Measurements from ENCODE around the gene POR. TPM values are rescaled to one million over a fixed set of nuclear protein-coding genes. Genes with fewer than 3 reads are reported as not detected.
"Not testable (repeated sequence)": the region's sequence is repeated elsewhere in the genome, so short reads cannot be mapped to it uniquely, and the experiment has no call there.

The POR gene
- total RNA-seq, 1 experiment from 2014 or later = 162 TPM

DNA sequence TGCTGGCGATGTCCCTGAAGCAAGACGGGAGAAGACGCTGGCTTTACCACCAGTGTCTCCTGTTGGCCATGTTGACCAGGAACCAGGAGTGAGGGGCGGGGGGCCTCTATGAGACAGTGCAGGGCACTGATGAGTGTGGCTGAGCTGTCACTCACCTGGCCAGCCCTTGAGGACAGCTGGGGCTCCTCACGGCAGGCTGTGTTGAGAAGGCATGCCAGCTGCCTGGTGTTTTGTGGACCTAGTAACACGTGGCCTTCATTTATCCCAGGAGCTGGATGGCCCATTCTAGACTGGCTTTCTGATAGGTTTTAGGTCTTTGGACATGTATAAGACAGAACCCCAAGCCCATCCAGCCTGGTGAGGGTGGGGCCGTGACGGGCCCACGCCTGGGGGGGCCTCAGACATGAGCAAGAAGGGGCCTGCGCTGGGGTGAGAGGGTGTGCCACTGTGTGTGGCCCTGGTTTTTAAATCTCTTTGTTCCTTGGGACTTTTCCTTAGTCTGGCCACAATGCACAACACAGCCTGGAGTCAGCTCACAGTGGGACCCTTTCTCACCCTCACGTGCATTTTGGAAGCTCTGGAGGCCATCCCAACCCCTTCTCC lies 25.6 kb upstream of the POR start:
- Mint-ChIP-seq H3K4me1 (ENCODE audit: low read depth, unreplicated experiment) (no peaks in the 10 kb centered on the region), H3K4me3 (ENCODE audit: unreplicated experiment) (no peak overlapping the region), H3K27me3 (ENCODE audit: insufficient read depth, unreplicated experiment) (no peaks in the 10 kb centered on the region), H3K9me3 (ENCODE audit: unreplicated experiment) (no peaks in the 10 kb centered on the region), H3K27ac (ENCODE audit: unreplicated experiment) (no peak overlapping the region), H3K36me3 (ENCODE audit: insufficient read depth, unreplicated experiment) (peaks cover 35% of the 10 kb centered on the region)
- Histone ChIP-seq H3K4me1 (no peaks in the 10 kb centered on the region), H3K27me3 (replicated peaks; ENCODE audit: control insufficient read depth, insufficient read depth, low read length) (no peaks in the 10 kb centered on the region), H3K36me3 (ENCODE audit: control insufficient read depth, insufficient read depth, low read length) (peaks cover 1% of the 10 kb centered on the region; the same call in 1 of the 2 replicates), H3K9me3 (no peaks in the 10 kb centered on the region), H3K4me3 (ENCODE audit: low read depth, low read length) (no peak overlapping the region)
- CTCF ChIA-PET = no interaction called here
- intact Hi-C loops (cut with micrococcal nuclease; ENCODE audit: unreplicated experiment) = no loop called here
- no peak for TF ChIP-seq CTCF (IDR thresholded peaks at IDR 0.05; ENCODE audit: insufficient read depth in 1 of 2, low read depth in 1 of 2, low read length in 1 of 2, severe bottlenecking in 1 of 2, unreplicated experiment in 1 of 2)
- POLR2A ChIA-PET = no interaction called here
- DNase-seq = no peak
- BruUV-seq (replicated peaks) = no TSS peak

DNA sequence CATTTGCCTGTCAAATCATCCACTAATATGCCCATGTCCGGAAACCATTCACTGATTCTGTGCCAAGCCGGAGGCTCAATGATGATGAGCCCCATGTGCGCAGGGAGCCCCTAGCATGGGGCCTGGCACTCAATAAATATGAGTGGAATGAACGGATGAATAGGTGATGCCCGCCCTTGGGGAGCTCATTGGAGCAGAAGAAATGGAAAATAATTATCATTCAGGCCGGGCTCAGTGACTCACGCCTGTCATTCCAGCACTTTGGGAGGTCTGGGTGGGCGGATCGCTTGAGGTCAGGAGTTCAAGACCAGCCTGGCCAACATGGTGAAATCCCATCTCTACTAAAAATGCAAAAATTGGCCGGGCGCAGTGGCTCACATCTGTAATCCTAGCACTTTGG lies 25.1 kb upstream of the POR start:
- Mint-ChIP-seq H3K27ac (ENCODE audit: unreplicated experiment) (no peak overlapping the region), H3K36me3 (ENCODE audit: insufficient read depth, unreplicated experiment) (peaks cover 29% of the 10 kb centered on the region), H3K4me3 (ENCODE audit: unreplicated experiment) (no peak overlapping the region), H3K27me3 (ENCODE audit: insufficient read depth, unreplicated experiment) (no peaks in the 10 kb centered on the region), H3K9me3 (ENCODE audit: unreplicated experiment) (no peaks in the 10 kb centered on the region), H3K4me1 (ENCODE audit: low read depth, unreplicated experiment) (no peaks in the 10 kb centered on the region)
- H3K9me3 ChIP-seq = no peaks in the 10 kb centered on the region
- POLR2A ChIA-PET = no interaction called here
- intact Hi-C loops (cut with micrococcal nuclease; ENCODE audit: unreplicated experiment) = no loop called here
- peaks cover 1% of the 10 kb centered on the region; the same call in 1 of the 2 replicates for H3K36me3 ChIP-seq (ENCODE audit: control insufficient read depth, insufficient read depth, low read length)
- no peaks in the 10 kb centered on the region for H3K4me1 ChIP-seq
- no peak for TF ChIP-seq CTCF (IDR thresholded peaks at IDR 0.05; ENCODE audit: insufficient read depth in 1 of 2, low read depth in 1 of 2, low read length in 1 of 2, severe bottlenecking in 1 of 2, unreplicated experiment in 1 of 2)
- H3K27me3 ChIP-seq (replicated peaks; ENCODE audit: control insufficient read depth, insufficient read depth, low read length) = no peaks in the 10 kb centered on the region
- no TSS peak for BruUV-seq (replicated peaks)
- CTCF ChIA-PET = no interaction called here
- H3K4me3 ChIP-seq (ENCODE audit: low read depth, low read length) = no peak overlapping the region
- no peak for DNase-seq

- CTCF ChIA-PET = interaction anchor here (0.7 kb wide), 1 partner anchor 24 kb away, joined by 3 read pairs; no protein-coding TSS in a partner anchor
These were observed 23.7 kb upstream of the POR start for GRCh38 chr7:75891237-75891636.

More at GRCh38 chr7:75891237-75891636, 23.7 kb upstream of the POR start:
- H3K36me3 ChIP-seq (ENCODE audit: control insufficient read depth, insufficient read depth, low read length); H3K27ac Mint-ChIP-seq (ENCODE audit: unreplicated experiment); H3K4me3 ChIP-seq (ENCODE audit: low read depth, low read length); H3K9me3 ChIP-seq; BruUV-seq (replicated peaks); intact Hi-C loops (cut with micrococcal nuclease; ENCODE audit: unreplicated experiment); H3K4me3 Mint-ChIP-seq (ENCODE audit: unreplicated experiment); H3K4me1 ChIP-seq; H3K9me3 Mint-ChIP-seq (ENCODE audit: unreplicated experiment); H3K27me3 ChIP-seq (replicated peaks; ENCODE audit: control insufficient read depth, insufficient read depth, low read length); H3K4me1 Mint-ChIP-seq (ENCODE audit: low read depth, unreplicated experiment); DNase-seq; H3K27me3 Mint-ChIP-seq (ENCODE audit: insufficient read depth, unreplicated experiment): not testable (repeated sequence)
- peaks cover 28% of the 10 kb centered on the region for H3K36me3 Mint-ChIP-seq (ENCODE audit: insufficient read depth, unreplicated experiment)
- POLR2A ChIA-PET = interaction anchor here (0.6 to 1.4 kb wide), 4 partner anchors 14 to 24 kb away, joined by 3 to 6 read pairs (median 4); no protein-coding TSS in a partner anchor

All from Caco-2 (cell line).